Measurements from ENCODE around the gene DGCR6L.
"Not testable (repeated sequence)": the region's sequence is repeated elsewhere in the genome, so short reads cannot be mapped to it uniquely, and the experiment has no call there.

DGCR6L gene

GRCh38 chr22:20307448-20308447 lies 12.1 kb downstream of the DGCR6L start:
- not testable (repeated sequence) for DNase-seq

DNA sequence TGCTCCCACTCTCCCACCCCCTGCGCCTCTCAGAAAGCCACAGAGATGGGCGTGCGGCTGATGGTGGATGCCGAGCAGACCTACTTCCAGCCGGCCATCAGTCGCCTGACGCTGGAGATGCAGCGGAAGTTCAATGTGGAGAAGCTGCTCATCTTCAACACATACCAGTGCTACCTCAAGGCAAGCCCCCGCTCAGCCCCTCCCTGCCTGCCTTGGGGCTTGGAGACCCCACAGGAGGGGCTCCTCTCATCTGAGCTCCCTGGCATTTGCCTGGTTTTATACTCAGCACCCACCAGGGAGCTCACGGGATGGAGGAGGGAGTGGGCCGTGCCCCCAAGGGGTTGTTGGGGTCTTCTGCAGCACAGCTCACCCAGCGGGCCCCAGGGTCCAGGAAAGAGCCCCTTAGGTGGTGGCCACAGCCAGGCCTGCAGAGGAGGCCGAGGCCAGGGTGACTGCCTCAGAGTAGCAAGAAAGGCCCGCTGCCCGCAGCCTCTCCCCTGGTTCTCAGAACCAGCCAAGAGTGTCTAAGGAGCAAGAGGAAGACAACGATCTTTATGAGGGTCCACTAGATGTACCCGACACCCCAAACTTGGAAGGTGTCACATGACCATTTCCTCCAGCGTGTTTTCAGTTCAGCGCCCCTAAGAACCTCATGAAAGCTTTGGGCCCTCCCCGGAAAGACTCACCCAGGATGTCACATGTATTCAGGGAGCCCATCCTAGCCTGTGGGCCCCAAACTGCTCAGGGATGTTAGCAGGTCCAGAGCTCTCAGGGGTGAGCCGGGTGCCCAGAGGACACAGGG lies 13.0 kb downstream of the DGCR6L start:
- DNase-seq: not testable (repeated sequence)

DNA sequence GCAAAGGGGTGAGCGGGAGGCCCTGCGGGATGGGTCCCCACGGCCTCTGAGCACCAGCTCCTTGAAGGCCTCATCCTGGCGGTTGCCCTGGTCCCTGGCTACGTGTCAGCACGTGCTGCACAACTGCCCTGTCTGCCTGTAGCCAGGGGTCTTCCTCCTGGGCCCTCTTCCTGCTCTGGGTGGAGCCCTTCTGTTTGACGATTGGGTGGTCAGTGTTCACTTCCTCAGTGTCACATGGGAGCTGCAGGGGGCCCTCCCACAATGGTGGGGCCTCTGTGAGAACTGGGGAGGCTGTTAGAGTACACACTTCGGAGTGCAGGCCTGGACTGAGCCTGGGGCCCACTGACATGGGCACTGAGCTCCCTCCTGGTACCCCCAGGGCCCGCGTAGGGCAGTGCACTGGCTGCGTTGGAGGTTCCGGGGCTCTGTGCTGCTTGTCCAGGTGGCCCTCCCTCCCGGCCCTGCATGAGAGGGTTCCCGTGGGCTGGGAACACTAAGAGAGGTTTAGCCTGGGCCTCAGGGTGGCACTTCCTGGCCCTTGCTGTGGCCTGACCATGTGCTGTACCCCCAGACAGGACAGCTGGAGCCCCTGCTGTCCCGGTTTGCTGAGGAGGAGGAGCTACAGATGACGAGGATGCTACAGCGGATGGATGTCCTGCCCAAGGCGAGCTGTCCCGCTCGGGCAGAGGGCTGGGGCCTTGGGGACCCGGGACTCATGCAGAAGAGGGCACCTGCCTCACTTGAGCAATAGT lies 13.8 kb downstream of the DGCR6L start:
- DNase-seq: no peak

GRCh38 chr22:20305230-20305893 lies 14.5 kb downstream of the DGCR6L start:
- not testable (repeated sequence) for DNase-seq

DNA sequence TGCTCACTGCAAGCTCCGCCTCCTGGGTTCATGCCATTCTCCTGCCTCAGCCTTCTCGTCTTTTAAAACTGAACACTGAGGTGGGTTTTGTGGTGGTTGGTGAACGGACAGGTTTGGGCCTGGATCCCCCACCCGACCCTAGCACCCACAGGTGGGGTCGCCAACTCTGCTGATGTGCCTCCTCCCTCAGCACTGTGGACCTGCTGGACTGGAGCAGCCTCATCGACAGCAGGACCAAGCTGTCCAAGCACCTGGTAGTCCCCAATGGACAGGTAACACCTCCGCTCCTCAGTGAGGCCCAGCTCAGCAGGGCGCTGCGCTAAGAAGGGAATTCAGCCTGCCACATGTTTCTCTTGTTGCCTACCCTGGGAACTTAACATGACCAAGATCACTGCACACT lies 15.2 kb downstream of the DGCR6L start:
- DNase-seq: no peak

- not testable (repeated sequence) for DNase-seq
Observed at GRCh38 chr22:20303229-20303534, 16.7 kb downstream of the DGCR6L start.

DNA sequence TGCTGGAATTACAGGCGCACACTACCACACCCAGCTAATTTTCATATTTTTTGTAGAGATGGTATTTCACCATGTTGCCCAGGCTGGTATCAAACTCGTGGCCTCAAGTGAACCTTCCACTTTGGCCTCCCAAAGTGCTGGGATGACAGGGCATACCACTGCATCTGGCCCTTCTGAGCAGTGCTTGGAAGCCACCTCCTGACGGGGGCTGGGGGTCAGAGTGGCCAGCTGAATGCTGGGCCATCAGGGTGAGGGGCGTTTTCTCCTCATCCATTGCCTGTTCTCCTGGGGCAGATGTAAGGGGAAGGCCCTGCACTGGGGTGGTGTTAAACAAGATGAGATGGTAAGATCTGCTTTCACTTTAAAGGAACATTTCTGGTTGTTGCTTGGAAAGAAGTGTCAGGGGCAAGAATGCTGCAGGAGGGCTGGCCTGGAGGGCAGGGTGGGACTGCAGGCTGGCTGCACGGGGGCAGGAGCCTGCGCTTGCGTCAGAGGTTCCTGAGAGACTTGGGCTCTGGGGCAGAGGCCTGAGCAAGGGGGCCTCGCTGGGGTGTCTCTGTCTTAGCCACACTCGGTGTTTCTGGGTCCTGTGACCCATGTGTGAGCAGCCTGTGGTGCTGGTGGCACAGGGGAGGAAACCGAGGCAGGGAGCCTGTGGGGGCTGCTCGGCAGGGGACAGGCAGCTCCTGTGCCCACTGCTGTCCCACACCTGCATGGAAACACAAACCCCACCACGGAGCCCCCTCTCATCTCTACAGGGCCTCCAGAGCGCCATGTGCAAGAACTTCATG lies 17.2 kb downstream of the DGCR6L start:
- no peak for DNase-seq

DNA sequence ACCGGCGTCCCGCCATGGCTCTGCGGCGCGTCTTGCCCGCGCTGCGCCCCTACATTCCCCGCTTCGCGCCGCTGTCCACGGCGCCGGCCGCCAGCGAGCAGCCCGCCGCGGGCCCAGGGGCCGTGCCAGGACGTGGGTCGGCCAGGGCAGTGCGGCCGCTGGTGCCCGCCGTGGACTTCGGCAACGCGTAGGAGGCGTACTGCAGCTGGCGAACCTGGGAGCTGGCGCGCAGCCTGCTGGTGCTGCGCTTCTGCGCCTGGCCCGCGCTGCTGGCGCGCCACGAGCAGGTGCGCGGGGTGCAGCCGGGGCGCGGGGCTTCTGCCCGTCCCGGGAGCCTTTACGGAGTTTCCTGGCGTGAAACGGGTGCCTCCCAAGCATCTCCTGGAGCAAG lies 20.1 kb downstream of the DGCR6L start:
- DNase-seq: no peak

GRCh38 chr22:20298803-20299745 lies 20.8 kb downstream of the DGCR6L start:
- peak; percentile 79 for DNase-seq

GRCh38 chr22:20298110-20298802 lies 21.6 kb downstream of the DGCR6L start:
- no peak for DNase-seq

DNA sequence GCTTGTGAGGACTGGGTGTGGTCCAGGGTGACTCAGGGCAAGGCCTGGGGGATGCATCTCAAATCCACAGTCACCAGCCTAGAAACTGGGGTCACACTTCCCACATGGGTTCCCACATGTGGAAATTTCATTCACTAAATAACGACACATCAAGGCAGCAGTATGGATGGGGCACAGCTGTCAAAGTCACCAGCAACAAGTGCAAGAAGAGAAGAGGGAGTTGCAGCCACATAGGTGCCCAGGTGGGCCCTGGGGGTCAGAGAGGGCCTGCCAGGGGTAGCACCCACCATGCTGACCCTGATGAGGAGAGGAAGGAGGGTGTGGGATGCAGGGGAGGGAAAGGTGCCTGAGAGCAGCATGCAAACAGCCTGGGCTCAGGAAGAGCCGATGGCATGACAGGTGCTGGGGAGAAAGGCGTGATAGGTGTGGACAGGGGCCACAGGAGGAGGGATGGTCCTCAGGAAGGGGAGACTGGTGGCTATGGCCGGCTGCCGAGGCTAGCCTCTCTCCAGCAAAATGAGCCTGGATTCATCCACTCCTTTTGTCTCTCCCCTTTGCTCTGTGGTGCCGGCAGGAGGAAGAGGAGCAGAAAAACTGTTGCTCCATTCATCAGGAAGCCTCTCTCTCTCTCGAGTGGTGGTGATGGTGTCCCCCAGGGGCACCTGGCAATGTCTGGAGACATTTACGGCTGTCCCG lies 22.3 kb downstream of the DGCR6L start:
- DNase-seq: no peak

- DNase-seq: no peak
Observed at GRCh38 chr22:20296598-20296997, 23.3 kb downstream of the DGCR6L start.

DNA sequence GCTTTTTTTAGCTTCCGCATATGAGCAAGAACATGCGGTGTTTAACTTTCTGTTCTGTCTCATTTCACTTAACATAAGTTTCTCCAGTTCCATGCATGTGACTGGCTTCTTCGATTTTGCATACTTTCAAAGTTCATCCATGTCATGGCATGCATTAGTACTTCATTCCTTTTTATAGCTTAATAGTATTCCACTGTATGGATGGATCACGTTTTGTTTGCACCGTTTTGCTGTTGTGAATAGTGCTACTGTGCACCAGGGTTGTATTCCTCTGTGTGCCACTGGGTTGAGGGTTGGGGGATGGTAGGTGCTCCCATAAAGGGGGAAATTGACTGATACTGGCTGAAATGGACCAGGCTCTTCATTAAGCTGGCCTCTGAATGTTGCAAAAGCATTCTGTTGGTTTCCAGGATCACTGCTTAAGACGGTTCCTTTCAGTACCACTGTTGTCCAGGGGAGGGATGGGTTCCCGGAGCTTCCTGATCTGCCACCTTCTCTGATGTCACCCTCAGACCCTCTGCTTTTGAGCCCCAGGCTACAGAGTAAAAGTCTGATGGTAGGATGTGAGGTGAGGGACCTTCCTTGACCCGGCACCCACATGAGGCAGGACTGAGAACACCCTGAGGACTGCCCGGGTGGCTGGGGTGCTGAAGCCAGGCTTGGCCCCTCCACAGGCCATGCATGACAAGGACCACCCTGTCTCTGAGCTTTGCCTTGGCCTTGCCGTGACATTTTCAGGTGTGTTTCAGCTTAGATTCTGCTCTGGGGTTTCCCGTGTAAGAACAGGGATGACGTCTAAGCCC lies 24.4 kb downstream of the DGCR6L start:
- DNase-seq: no peak

DNA sequence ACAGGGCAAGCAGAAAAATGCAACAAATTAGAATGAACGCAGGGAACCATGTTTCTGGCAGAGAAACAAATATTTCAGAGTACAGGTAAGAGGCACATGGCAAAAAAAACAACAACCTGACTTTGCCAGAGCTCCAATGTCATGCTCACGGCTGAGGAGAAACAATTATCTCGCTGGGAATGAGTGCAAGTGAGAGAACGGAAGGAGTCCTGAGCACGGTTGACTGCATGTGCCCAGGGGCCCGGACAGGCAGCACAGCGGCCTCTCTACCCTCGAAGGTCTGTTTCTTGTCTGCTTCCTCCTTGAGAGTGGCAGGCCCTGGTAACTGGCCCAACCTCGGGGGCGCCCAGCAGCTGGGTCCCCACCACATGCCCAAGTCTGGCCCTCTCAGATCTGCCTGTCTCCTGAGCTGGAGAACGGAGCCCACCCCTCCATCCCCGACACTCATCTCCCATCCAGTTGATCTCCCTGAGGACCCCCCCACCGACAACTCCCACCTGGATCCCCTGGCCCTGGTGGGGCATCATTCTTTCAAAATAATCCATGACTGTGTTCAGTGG lies 27.1 kb downstream of the DGCR6L start:
- no peak for DNase-seq

DNA sequence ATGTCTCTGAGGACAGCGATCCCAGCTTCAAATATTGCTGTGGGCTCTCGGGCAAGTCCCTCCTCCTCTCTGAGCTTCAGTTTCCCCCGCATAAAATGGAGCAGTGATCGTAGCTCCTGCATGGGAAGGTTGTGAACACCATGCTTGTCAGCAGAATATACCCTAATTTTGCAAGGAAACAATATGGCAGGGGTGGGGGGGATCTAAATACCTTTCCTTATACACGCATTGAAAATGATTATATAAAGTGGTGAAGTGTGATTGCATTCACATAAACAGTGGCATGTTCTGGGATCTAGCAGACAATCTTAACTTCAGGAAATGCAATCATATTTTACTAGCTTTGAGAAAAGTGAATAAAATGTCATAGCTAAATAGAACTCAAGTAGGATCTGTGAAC lies 27.8 kb downstream of the DGCR6L start:
- no peak for DNase-seq

DNA sequence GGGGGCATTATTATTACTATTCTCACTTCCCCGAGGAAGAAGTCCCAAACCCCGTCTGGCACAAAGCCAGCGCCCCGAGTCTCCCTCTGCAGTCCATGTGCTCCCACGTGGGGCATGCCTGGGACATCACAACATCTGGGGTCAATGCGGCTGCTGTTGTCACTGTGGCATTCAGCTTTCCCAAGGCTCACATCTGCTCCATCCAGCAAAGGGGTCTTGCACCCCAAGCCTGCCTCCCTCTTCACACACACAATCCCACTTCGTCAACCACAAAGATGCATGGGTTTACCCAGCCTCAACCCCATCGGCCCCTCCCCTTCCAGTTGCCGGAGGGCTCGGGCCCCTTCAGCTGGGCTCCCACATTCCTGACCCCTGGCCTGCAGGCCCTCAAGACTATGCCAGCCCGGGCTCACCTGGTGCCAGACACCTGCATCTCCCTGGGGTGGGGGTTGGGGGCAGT lies 28.2 kb downstream of the DGCR6L start:
- no peak for DNase-seq

DNA sequence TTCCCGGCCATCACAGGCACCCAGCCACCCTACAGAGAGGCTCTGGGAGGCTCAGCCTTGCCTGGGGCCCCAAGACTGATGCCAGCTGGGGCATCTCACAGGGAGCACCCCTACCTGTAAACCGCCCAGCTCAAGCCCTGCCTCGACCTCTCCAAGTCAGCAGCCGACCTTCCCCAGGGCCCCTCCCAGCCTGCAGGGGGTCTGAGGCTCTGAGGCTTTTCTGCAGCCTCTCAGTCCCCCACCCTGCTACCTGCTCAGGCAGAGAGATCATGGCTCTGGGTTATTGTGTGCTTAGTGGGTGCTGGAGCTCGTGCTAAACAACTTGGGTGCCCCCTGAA lies 28.6 kb downstream of the DGCR6L start:
- no peak for DNase-seq

GRCh38 chr22:20290578-20291248 lies 29.1 kb downstream of the DGCR6L start:
- no peak for DNase-seq

All from NCI-H1105 (cell line).